Skeletal muscle satellite cell (primary cell): Measurements from ENCODE around the gene FMO3. TPM values are rescaled to one million over a fixed set of nuclear protein-coding genes. Genes with fewer than 3 reads are reported as not detected.

Source experiments
- H3K27me3 ChIP-seq: 2 replicates; pipeline ENCODE4 v1.7.0; 2013; ENCODE audit warnings: low read length; ENCODE audit not compliant: control insufficient read depth, insufficient read depth
- H3K36me3 ChIP-seq: 2 replicates; pipeline ENCODE4 v1.7.0; 2013; ENCODE audit warnings: mild to moderate bottlenecking, control low read depth, low read length; ENCODE audit not compliant: insufficient read depth
- H3K4me1 ChIP-seq: 2 replicates; pipeline ENCODE4 v1.7.0; 2013; ENCODE audit warnings: low read length; ENCODE audit not compliant: control insufficient read depth, insufficient read depth
- H3K4me2 ChIP-seq: 2 replicates; pipeline ENCODE4 v1.7.0; 2013; ENCODE audit warnings: mild to moderate bottlenecking, low read length
- H3K4me3 ChIP-seq: 2 replicates; pipeline ENCODE4 v1.7.0; 2013; ENCODE audit warnings: low read length
- H3K9ac ChIP-seq: 2 replicates; pipeline ENCODE4 v1.7.0; 2013; ENCODE audit warnings: mild to moderate bottlenecking, low read depth, low read length, moderate library complexity
- H3K9me3 ChIP-seq: replicated peaks from 2 replicates; pipeline ENCODE4 v1.7.0; 2013; ENCODE audit warnings: mild to moderate bottlenecking, control low read depth, low read length
- small RNA-seq: library from RNA; depleted of rRNA; stranded (forward); fragments of <200 nt; gene quantifications from one replicate; pipeline ENCODE3, GENCODE V24; 2012

Gene FMO3

DNA sequence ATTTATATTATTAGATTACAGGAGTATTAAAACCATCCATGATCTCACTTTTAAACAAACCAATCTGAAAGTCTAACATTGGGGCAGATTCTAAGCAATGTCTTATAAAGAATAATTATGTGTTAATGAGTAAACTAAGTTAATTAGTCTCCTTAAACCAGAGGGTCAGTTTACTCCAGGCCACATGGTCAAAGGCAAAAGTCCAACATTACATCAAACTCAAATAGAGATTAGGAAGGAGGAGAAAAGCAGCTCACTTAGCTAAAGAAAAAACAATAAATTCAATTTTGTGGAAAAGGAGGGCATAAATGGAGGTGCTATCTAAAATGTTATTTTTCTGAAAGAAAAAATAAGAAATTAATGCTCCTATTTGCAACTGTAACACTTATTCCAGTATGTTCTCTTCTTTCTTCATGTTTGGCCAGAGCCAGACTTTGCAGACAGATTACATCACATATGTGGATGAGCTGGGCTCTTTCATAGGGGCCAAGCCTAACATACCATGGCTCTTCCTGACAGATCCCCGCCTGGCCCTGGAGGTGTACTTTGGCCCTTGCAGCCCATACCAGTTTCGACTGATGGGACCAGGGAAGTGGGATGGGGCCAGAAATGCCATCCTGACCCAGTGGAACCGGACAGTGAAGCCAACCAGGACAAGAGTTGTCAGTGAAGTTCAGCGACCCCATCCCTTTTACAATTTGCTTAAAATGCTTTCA is 70.1 kb downstream of the FMO3 start:
- Histone ChIP-seq H3K4me1 (no peaks in the 10 kb centered on the region), H3K9me3 (no peaks in the 10 kb centered on the region)

GRCh38 chr1:171161431-171161830 is 70.7 kb downstream of the FMO3 start:
- no peak overlapping the region for H3K4me3 ChIP-seq

More for the DNA sequence above, 70.1 kb downstream of the FMO3 start:
- H3K4me2 ChIP-seq = no peak overlapping the region
- no peaks in the 10 kb centered on the region for H3K27me3 ChIP-seq
- H3K4me3 ChIP-seq = no peak overlapping the region
- H3K36me3 ChIP-seq = no peaks in the 10 kb centered on the region
- H3K9ac ChIP-seq = no peak overlapping the region

GRCh38 chr1:171166361-171166760 is 75.7 kb downstream of the FMO3 start:
- no peaks in the 10 kb centered on the region for H3K9me3 ChIP-seq
- H3K27me3 ChIP-seq = no peaks in the 10 kb centered on the region
- H3K9ac ChIP-seq = no peak overlapping the region
- no peak overlapping the region for H3K4me3 ChIP-seq
- H3K4me1 ChIP-seq = no peaks in the 10 kb centered on the region
- no peaks in the 10 kb centered on the region for H3K36me3 ChIP-seq
- H3K4me2 ChIP-seq = no peak overlapping the region

More at GRCh38 chr1:171161431-171161830, 70.7 kb downstream of the FMO3 start:
- Histone ChIP-seq H3K36me3 (no peaks in the 10 kb centered on the region), H3K4me1 (no peaks in the 10 kb centered on the region), H3K9ac (no peak overlapping the region), H3K4me2 (no peak overlapping the region), H3K9me3 (no peaks in the 10 kb centered on the region), H3K27me3 (no peaks in the 10 kb centered on the region)

Small RNA genes within 50 kb of the gene (small RNA-seq; reads per million reads assigned to genes)
- gene MIR1295A = not detected
